ENCODE measurements around the gene IFNGR1.

IFNGR1 gene

DNA sequence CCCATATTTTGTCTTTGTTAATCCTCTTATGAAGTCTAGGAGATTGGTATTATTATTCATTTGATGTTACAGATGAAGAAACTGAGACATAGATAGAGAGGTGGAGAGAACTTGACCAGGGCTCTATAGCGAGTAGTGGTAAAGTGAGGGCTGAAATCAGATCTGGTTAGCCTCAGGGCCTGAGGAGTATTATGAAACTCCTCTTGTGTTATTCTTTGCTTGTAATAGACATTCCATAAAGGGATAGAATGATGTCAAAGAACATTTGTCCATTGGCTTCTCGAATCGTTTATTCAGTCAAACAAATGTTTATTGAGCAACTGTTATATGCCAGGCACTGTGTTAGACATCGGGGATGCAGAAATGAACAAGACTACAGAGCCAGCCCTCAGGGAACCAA is 45.7 kb downstream of the IFNGR1 start, which contains the start of gene IL22RA2:
TSS of gene IL22RA2 (minus strand) at position 144 of the 400 bp plus-strand sequence. CDS start 11,895 bp downstream, outside the sequence.
- no peak for DNase-seq

DNA sequence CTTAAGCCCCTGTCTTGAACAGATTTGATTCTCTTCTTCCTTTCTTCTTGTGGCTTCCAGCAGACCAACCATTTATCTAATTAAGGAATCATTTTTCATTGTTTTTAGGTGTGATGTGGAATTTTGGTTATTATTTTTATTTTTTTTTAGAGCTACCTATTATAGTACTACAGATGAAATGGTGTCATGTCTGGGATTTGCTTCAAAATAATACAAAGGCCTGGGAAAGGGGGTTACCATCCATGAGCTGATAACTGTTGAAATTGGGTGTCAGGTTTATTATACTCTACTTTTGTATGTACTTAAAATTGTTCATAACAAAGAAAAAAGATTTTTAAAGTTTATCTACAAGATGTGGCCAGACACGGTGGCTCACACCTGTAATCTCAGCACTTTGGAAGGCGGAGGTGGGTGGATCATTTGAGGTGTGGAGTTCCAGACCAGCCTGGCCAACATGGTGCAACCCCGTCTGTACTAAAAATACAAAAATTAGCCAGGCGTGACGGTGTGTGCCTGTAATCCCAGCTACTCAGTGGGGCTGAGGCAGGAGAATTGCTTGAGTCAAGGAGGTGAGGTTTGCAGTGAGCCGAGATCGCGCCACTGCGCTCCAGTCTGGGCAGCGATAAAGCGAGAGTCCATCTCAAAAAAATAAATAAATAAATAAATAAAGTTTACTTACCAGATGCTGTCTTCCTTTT is 46.3 kb downstream of the IFNGR1 start:
- no peak for DNase-seq

- DNase-seq: no peak
These were observed 47.1 kb downstream of the IFNGR1 start for GRCh38 chr6:137171824-137172733.

- DNase-seq: no peak
These were observed 48.2 kb downstream of the IFNGR1 start for GRCh38 chr6:137171053-137171374.

- DNase-seq: no peak
These were observed 48.7 kb downstream of the IFNGR1 start for GRCh38 chr6:137170266-137171052.

GRCh38 chr6:137167702-137168377 is 51.3 kb downstream of the IFNGR1 start:
- peak; percentile 76 for DNase-seq

GRCh38 chr6:137166247-137167098 is 52.7 kb downstream of the IFNGR1 start:
- no peak for DNase-seq

- peak; percentile 42 for DNase-seq
These were observed 53.6 kb downstream of the IFNGR1 start for GRCh38 chr6:137165375-137166246.

DNA sequence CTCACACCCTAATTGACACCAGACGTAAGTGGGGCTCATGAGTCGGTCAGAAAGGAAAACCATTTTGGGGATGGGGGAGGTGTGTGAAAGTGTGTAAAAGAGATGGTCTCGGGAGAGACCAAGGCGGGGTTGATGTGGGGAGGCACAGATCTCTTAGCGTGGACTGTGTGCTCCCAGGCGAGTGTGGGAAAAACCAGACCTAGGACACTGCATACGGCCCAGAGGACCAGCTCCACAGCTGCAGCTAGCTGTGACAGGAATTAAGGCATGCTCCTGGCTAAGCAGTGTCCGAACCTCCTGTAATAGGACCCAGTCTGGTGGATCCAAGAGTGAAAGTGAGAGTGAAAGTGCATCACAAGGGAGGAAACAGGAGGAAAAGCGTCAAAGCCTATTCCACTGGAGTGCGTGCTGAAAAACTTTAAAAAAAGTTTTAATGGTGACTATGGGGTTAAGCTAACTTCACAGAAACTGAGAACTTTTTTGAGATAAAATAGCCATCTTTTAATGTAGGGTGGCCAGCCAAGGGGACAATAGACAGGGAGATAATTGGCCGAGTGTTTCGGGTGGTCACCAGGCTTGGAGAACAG is 55.4 kb downstream of the IFNGR1 start:
- DNase-seq: no peak

- no peak for DNase-seq
These were observed 56.4 kb downstream of the IFNGR1 start for GRCh38 chr6:137162692-137163306.

DNA sequence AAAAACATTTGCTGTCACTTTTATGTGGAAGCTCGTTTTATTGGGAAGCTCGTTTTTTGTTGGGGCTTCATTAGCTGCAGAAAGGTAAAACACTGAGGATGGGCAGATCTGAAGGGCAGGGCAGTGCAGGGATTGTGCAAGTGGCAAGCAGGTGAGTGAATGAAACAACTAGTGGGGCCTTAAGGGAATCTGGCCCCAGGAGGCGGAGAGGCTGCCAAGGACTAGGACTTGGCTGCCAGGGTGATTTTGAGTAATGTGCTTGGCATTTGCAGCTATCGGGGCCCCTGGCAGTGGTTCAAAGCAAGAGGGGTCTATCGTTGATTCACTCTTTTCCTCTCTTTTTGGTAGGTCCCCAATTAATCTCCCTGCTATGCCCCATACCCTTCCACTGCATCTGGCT is 57.2 kb downstream of the IFNGR1 start:
- DNase-seq: no peak

DNA sequence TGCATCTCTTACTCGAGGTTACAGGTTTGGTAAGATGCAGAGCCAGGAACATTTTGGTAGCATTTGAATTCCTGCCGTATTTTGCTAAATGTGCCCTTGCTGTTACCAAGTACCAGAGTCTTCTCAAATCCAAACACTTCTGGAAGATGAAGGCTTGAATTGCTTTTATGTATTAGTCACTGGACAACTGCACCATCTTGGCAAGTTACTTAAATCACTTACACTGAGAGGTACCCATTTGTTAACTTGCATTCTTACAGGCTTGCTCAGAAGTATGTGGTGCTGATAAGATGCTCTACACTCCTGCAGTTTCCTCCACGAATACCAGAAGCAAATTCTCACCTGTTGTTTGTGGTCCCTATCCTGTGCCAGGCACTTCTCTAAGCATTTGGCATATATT is 58.4 kb downstream of the IFNGR1 start:
- DNase-seq: no peak

DNA sequence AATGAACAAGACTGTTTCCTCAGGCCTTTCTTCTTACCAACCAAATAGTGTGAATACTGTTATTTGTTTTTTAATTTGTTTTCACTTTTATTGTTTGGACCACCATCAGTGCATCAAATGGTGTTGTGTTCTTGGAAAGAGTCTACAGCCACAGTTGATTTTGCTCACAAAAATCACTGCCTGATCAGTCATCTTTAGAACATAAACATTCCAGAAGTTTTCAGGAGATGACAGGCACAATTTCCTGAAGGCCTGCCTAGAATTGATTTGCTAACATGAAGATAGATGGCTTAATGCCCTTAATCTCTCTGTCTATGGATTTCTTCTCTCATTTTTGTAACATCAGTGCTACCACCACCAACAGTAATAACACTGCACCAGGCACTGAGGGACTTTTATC is 59.3 kb downstream of the IFNGR1 start:
- no peak for DNase-seq

DNA sequence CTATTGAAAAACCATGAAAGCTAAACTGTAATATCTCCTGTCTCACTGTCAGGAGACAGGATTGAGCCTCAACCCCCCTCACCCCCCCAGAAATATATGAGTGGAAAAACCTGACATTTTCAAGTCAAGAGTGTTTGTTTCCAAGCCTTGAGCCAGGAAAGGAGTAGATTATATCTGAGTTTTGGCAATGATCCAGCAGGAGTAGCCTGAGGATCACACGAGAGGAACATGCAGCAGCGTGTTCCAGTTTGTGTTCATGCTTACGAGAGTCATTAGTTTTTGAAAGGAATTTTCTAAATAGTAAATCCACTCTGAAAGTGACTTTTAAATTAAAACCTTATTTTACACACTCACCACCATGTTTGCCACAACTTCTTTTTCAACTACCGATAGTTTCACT is 61.6 kb downstream of the IFNGR1 start:
- no peak for DNase-seq

DNA sequence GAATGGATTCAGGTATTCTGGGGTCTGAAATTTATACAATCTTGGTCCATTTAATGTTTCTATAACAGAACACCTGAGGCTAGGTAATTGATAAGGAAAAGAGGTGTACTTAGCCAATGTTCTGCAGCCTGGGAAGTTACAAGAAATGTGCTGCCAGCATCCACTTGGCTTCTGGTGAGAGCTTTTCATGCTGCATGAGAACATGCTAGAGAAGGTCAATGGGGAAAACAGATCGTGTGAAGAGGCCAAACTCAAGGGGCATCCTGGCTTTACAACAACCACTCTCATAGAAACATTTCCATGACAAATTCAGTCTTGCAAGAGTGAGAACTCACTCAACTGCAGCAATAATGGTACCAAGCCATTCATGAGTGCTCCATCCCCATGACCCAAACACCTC is 62.5 kb downstream of the IFNGR1 start:
- DNase-seq: no peak

DNA sequence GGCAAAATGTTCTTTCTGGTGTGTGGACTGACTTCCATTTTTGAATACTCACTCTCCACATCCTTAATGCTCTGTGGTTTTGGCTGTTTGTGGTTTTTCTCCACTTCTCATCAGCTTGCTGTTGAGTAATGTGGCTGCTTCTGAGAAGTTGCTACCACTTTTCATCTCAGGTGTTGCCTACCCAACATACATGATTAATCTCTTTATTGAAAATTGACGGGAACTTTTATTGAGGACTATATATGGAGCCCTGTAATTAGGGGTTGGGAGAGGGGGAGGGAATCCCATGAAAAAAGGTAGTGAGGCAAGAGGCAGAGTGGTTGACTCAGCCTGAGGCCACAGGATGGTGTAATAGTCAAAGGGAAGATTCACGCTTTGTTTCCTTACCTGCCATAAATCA is 63.4 kb downstream of the IFNGR1 start:
- DNase-seq: peak; percentile 80

- no peak for DNase-seq
These were observed 69.1 kb downstream of the IFNGR1 start for GRCh38 chr6:137150072-137150471.

DNA sequence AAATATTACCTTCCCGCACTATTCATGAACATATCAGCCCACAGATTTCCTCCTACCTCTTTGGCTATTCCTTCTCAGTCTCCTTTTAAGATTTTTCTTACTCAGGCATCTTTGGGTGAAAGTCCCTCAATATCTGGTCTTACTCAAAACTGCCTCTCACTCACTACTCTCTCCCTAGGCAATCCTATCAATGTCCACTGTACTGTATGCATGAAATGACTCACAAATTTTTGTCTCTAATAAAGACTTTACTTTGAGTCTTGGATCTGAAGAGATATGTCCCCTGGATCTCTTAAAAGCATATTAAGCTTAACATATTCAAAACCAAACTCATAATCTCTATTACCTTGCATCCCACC is 70.2 kb downstream of the IFNGR1 start:
- DNase-seq: no peak

DNA sequence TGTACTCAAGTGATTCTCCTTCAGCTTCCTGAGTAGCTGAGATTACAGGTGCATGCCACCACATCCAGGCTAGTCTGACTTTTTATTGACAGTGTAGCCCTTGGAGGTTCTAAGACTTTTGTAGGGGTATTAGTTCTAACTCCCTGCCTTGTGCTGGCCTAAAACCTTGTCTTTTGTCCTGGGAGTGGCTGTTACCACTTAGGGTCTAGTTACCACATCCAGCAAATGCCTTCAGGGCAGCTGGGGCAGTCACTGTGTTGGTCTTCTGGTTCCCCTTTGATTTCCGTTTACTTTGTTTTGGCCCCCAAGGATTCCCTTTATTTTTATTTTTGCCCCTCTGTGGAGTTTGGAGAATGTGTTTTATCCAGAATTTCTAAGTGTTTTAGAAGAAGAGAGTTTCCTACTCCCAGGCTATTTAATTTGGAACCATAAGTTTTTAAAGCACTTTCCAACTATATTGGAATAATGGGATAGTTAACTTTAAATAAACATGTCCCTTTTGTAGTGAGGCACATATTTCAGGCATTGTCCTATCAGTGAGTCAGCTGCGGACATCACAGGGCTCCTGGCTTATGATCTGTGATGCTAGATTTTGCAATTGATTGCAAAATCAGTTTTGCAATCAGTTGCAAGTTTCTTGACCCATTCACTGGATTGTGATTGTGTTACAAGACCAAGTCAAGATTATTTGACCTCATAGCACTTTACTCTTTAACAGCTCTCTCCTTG is 70.7 kb downstream of the IFNGR1 start:
- no peak for DNase-seq

Data from activated CD4-positive, alpha-beta T cell treated with anti-CD3 and anti-CD28 coated beads, Interleukin-2, Interleukin-6, amounts not matched to agents 100 ng/mL and 50 ng/mL, durations not matched to agents 16 hours and 8 hours (primary cell).